WTC11 (cell line): ENCODE results near the gene SKAP1. TPM values are rescaled to one million over a fixed set of nuclear protein-coding genes. Genes with fewer than 3 reads are reported as not detected.

ENCODE experiments used
- ATAC-seq: fragments of 200-7000 bp; cut with Tn5 transposase; 2 replicates; pipeline ENCODE4 v1.10.0; 2021; ENCODE audit warnings: mild to moderate bottlenecking, moderate library complexity
- CTCF ChIA-PET: fragments of 300-600 bp; sonication (Branson Sonifier 250); formaldehyde crosslinking; loops from one replicate; lab custom pipeline; 2021; ENCODE audit warnings: antibody characterized with exemption; lab: Charles Lee
- POLR2A ChIA-PET: fragments of 350-600 bp; sonication (Branson Sonifier 250); formaldehyde crosslinking; loops from one replicate; lab custom pipeline; 2021; ENCODE audit warnings: antibody characterized with exemption; lab: Charles Lee
- DNase-seq: peaks from one replicate; pipeline ENCODE4 v3.0.0; 2021; ENCODE audit warnings: low spot score
- H3K27ac Mint-ChIP-seq: 2 replicates; pipeline ENCODE4 v1.8.0; 2021; ENCODE audit warnings: mixed read lengths
- H3K27me3 Mint-ChIP-seq: 2 replicates; pipeline ENCODE4 v1.8.0; 2021; ENCODE audit warnings: low read depth, mild to moderate bottlenecking, moderate library complexity, mixed read lengths
- H3K36me3 Mint-ChIP-seq: 2 replicates; pipeline ENCODE4 v1.8.0; 2021; ENCODE audit warnings: mixed read lengths
- H3K4me1 Mint-ChIP-seq: 2 replicates; pipeline ENCODE4 v1.8.0; 2022; ENCODE audit warnings: mixed read lengths
- H3K4me3 Mint-ChIP-seq: 2 replicates; pipeline ENCODE4 v1.8.0; 2021; ENCODE audit warnings: mild to moderate bottlenecking, moderate library complexity, mixed read lengths
- H3K9me3 Mint-ChIP-seq: 2 replicates; pipeline ENCODE4 v1.8.0; 2021; ENCODE audit warnings: mixed read lengths
- AFF4 ChIP-seq: sonication (generic); formaldehyde crosslinking; IDR thresholded peaks from 2 replicates; pipeline ENCODE4 v1.8.1; 2023; ENCODE audit warnings: mild to moderate bottlenecking, missing genetic modification reagents, borderline replicate concordance
- AR ChIP-seq: fragments of 250-450 bp; sonication (Bioruptor Pico); IDR thresholded peaks from 2 replicates; pipeline ENCODE4 v1.9.0; 2021; ENCODE audit warnings: mild to moderate bottlenecking
- ARID4B ChIP-seq: sonication (generic); formaldehyde crosslinking; IDR thresholded peaks from 2 replicates; pipeline ENCODE4 v1.8.0; 2023; ENCODE audit warnings: missing genetic modification reagents, mild to moderate bottlenecking, borderline replicate concordance
- CTCF ChIP-seq: fragments of 200-600 bp; IDR thresholded peaks from 2 replicates; pipeline ENCODE4 v1.8.0; 2022; ENCODE audit warnings: antibody characterized with exemption
- GRHL2 ChIP-seq: fragments of 250-450 bp; sonication (Bioruptor Pico); IDR thresholded peaks from 2 replicates; pipeline ENCODE4 v1.8.0; 2022; ENCODE audit warnings: mild to moderate bottlenecking, moderate library complexity; ENCODE audit not compliant: insufficient replicate concordance, severe bottlenecking
- JAZF1 ChIP-seq: fragments of 250-450 bp; sonication (Bioruptor Pico); IDR thresholded peaks from 2 replicates; pipeline ENCODE4 v1.9.0; 2021; ENCODE audit warnings: moderate library complexity, mild to moderate bottlenecking, inconsistent platforms
- MYBL2 ChIP-seq: sonication (generic); formaldehyde crosslinking; IDR thresholded peaks from 2 replicates; pipeline ENCODE4 v1.8.1; 2023; ENCODE audit warnings: mild to moderate bottlenecking, moderate library complexity, missing genetic modification reagents
- NFATC4 ChIP-seq: fragments of 250-450 bp; sonication (Bioruptor Pico); IDR thresholded peaks from 2 replicates; pipeline ENCODE4 v1.9.0; 2021; ENCODE audit warnings: mild to moderate bottlenecking
- NR2C2 ChIP-seq: sonication (generic); formaldehyde crosslinking; IDR thresholded peaks from 2 replicates; pipeline ENCODE4 v1.8.0; 2022; ENCODE audit warnings: mild to moderate bottlenecking, missing genetic modification reagents
- TCF7 ChIP-seq: sonication (generic); formaldehyde crosslinking; IDR thresholded peaks from 2 replicates; pipeline ENCODE4 v1.8.0; 2022; ENCODE audit warnings: mild to moderate bottlenecking, low read depth, missing genetic modification reagents, moderate library complexity
- ZNF317 ChIP-seq: sonication (generic); formaldehyde crosslinking; IDR thresholded peaks from 2 replicates; pipeline ENCODE4 v1.8.1; 2023; ENCODE audit warnings: low read depth, mild to moderate bottlenecking, moderate library complexity, missing genetic modification reagents, borderline replicate concordance
- ZNF532 ChIP-seq: fragments of 250-450 bp; sonication (Bioruptor Pico); IDR thresholded peaks from 2 replicates; pipeline ENCODE4 v1.9.0; 2021; ENCODE audit warnings: mild to moderate bottlenecking, borderline replicate concordance
- total RNA-seq: library from RNA; stranded (reverse); gene quantifications from 3 replicates; pipeline ENCODE4 v1.2.3, GENCODE V29; 2021

Gene SKAP1
- total RNA-seq, 1 experiment from 2014 or later, result not detected

GRCh38 chr17:48374650-48375230, 55.3 kb downstream of the SKAP1 start:
- no peak for TF ChIP-seq AR
- no peak for TF ChIP-seq AFF4 (CRISPR knock-in tag)
- TF ChIP-seq GRHL2 (CRISPR knock-in tag), result no peak
- TF ChIP-seq CTCF, result peak; percentile 72
- no peak for TF ChIP-seq NR2C2 (CRISPR knock-in tag)
- no peak for TF ChIP-seq JAZF1 (CRISPR knock-in tag)
- no peak for TF ChIP-seq NFATC4 (CRISPR knock-in tag)
- Mint-ChIP-seq H3K4me1 (0 out of 2 replicates have a peak, but pooled peaks cover 3% of the 10 kb centered on the region), H3K27ac (no peak overlapping the region), H3K9me3 (no peaks in the 10 kb centered on the region), H3K4me3 (no peak overlapping the region), H3K36me3 (no peaks in the 10 kb centered on the region), H3K27me3 (peaks cover 9% of the 10 kb centered on the region)
- peak; percentile 87 for ATAC-seq
- ChIA-PET CTCF (interaction anchor here (0.5 to 1.5 kb wide), 9 partner anchors 11 to 204 kb away, joined by 3 to 6 read pairs (median 3); no protein-coding TSS in a partner anchor), POLR2A (no interaction called here)
- DNase-seq, result peak; percentile 71

GRCh38 chr17:48373883-48374282, 56.1 kb downstream of the SKAP1 start:
- 0 out of 2 replicates have a peak, but pooled peaks cover 3% of the 10 kb centered on the region for H3K4me1 Mint-ChIP-seq
- H3K9me3 Mint-ChIP-seq, result no peaks in the 10 kb centered on the region
- ATAC-seq (no peak), DNase-seq (no peak)
- H3K36me3 Mint-ChIP-seq, result no peaks in the 10 kb centered on the region
- H3K27me3 Mint-ChIP-seq, result peaks cover 9% of the 10 kb centered on the region
- TF ChIP-seq MYBL2 (CRISPR knock-in tag) (no peak), TCF7 (no peak), JAZF1 (CRISPR knock-in tag) (no peak), ZNF317 (CRISPR knock-in tag) (no peak), ZNF532 (no peak), ARID4B (CRISPR knock-in tag) (no peak)
- POLR2A ChIA-PET, result no interaction called here
- CTCF ChIA-PET, result interaction anchor here (0.7 to 1.4 kb wide), 5 partner anchors 38 to 158 kb away, joined by 3 to 4 read pairs (median 4); no protein-coding TSS in a partner anchor
- H3K4me3 Mint-ChIP-seq, result no peak overlapping the region
- no peak overlapping the region for H3K27ac Mint-ChIP-seq
